Epithelial cell of umbilical artery (primary cell): Measurements from ENCODE around the gene SWT1. TPM values are rescaled to one million over a fixed set of nuclear protein-coding genes. Genes with fewer than 3 reads are reported as not detected.

Source experiments
- total RNA-seq: library from RNA; depleted of rRNA; stranded (reverse); fragments of >200 nt; gene quantifications from 2 replicates; pipeline ENCODE4 v1.2.3, GENCODE V29; 2014

Gene SWT1
- total RNA-seq: 2.9 and 6.1 TPM in 2 replicates

GRCh38 chr1:185156854-185157598 lies at the start of gene SWT1, which contains the start of gene TRMT1L:
Gene SWT1, plus strand, starts transcription at chr1:185157167. Its CDS starts 3,675 bp downstream, at chr1:185160842.
Gene TRMT1L, minus strand, starts transcription at chr1:185156953. Its CDS starts 241 bp downstream, at chr1:185156712.

GRCh38 chr1:185317034-185317885 lies 160.3 kb downstream of the SWT1 start, which contains the start of gene IVNS1ABP:
Gene IVNS1ABP, minus strand, starts transcription at chr1:185317243. Its CDS starts 7,750 bp downstream, at chr1:185309493.

Other genes with a start within 250 kb of the SWT1 start
- 4.5 and 7.0 TPM in 2 replicates for gene NIBAN1, start 182.7 kb upstream of the SWT1 start, total RNA-seq
- 24.4 and 26.3 TPM in 2 replicates for gene RNF2, start 111.6 kb upstream of the SWT1 start, total RNA-seq
- 15.3 and 22.6 TPM in 2 replicates for gene TRMT1L, start 214 bp upstream of the SWT1 start, total RNA-seq
- gene IVNS1ABP, start 160.1 kb downstream of the SWT1 start, total RNA-seq: 79.0 and 92.6 TPM in 2 replicates